HepG2 (cell line): ENCODE results near the gene ERF. TPM values are rescaled to one million over a fixed set of nuclear protein-coding genes. Genes with fewer than 3 reads are reported as not detected.
A peak's percentile ranks its signal among the peaks of the same experiment; 100 is the strongest.

Source experiments
- HOXA3 ChIP-seq: sonication (generic); formaldehyde crosslinking; IDR thresholded peaks from 2 replicates; pipeline ENCODE4 v1.5.0; 2020; ENCODE audit warnings: missing genetic modification reagents
- JUN ChIP-seq: sonication (generic); formaldehyde crosslinking; IDR thresholded peaks from 2 replicates; pipeline ENCODE4 v1.4.0; 2020; ENCODE audit warnings: mild to moderate bottlenecking, missing genetic modification reagents
- MEIS2 ChIP-seq: sonication (generic); formaldehyde crosslinking; IDR thresholded peaks from 2 replicates; pipeline ENCODE4 v1.9.0; 2021; ENCODE audit warnings: mild to moderate bottlenecking, missing genetic modification reagents
- NCOA5 ChIP-seq: sonication (generic); formaldehyde crosslinking; IDR thresholded peaks from 2 replicates; pipeline ENCODE4 v1.4.0; 2020; ENCODE audit warnings: missing genetic modification reagents
- SMC3 ChIP-seq: IDR thresholded peaks from 2 replicates; pipeline ENCODE4 v1.6.1; 2011; ENCODE audit warnings: low read length, improper control_type of control experiment
- SMYD3 ChIP-seq: sonication (generic); formaldehyde crosslinking; IDR thresholded peaks from 2 replicates; pipeline ENCODE4 v1.8.1; 2023; ENCODE audit warnings: mild to moderate bottlenecking, missing genetic modification reagents
- SP4 ChIP-seq: sonication (generic); formaldehyde crosslinking; IDR thresholded peaks from 2 replicates; pipeline ENCODE4 v1.8.1; 2023; ENCODE audit warnings: mild to moderate bottlenecking, missing genetic modification reagents
- SRF ChIP-seq: IDR thresholded peaks from 2 replicates; pipeline ENCODE4 v1.6.1; 2011; ENCODE audit warnings: mild to moderate bottlenecking, low read depth, low read length, moderate library complexity
- SUZ12 ChIP-seq: fragments of 150-350 bp; IDR thresholded peaks from 2 replicates; pipeline ENCODE4 v1.6.1; 2014; ENCODE audit warnings: low read depth, low read length
- TEAD2 ChIP-seq: sonication (generic); formaldehyde crosslinking; IDR thresholded peaks from 2 replicates; pipeline ENCODE4 v1.9.0; 2021; ENCODE audit warnings: missing genetic modification reagents
- ZNF768 ChIP-seq: sonication (generic); formaldehyde crosslinking; IDR thresholded peaks from 2 replicates; pipeline ENCODE4 v1.4.0; 2020; ENCODE audit warnings: missing genetic modification reagents
- polyA plus RNA-seq, 8 experiments: library from polyadenylated mRNA; depleted of rRNA in 3 of 8; stranded (reverse) in 7 of 8; unstranded in 1 of 8; fragments of >200 nt; fragmentation: Illumina TruSeq in 4 of 8; extraction: Trizol in 4 of 8; gene quantifications; 2 replicates each; pipeline versions ENCODE4 v1.2.1 to v1.2.3, GENCODE V29; 2011 to 2016; ENCODE audit warnings: low read depth in 4 of 8, missing spikeins in 1 of 8, mixed read lengths in 1 of 8; ENCODE audit not compliant: insufficient read depth in 1 of 8
- total RNA-seq, 5 experiments: library from RNA; depleted of rRNA; stranded (reverse); fragments of >200 nt; fragmentation: Illumina TruSeq; extraction: Trizol; gene quantifications; 2 replicates each; pipeline ENCODE4 v1.2.3, GENCODE V29; 2016; ENCODE audit warnings: low read depth in 1 of 5
- TF ChIP-seq, protein P1 (sequence below): sonication (generic); formaldehyde crosslinking; IDR thresholded peaks from one replicate; pipeline ENCODE4 v1.5.1; 2020; ENCODE audit warnings: mild to moderate bottlenecking, missing genetic modification reagents; ENCODE audit errors: not compliant biosample characterization
- TF ChIP-seq, protein P2 (sequence below), 2 experiments: fragments of 450-650 bp in 1 of 2; sonication (generic) in 1 of 2; formaldehyde crosslinking; IDR thresholded peaks; 2 replicates each; pipeline versions ENCODE4 v1.5.0 to v1.8.0; 2020 to 2022; ENCODE audit warnings: mild to moderate bottlenecking in 1 of 2, missing genetic modification reagents in 1 of 2
- TF ChIP-seq, protein P3 (sequence below): sonication (generic); formaldehyde crosslinking; IDR thresholded peaks from 2 replicates; pipeline ENCODE4 v1.4.0; 2020; ENCODE audit warnings: missing genetic modification reagents
- TF ChIP-seq, protein P4 (sequence below): sonication (generic); formaldehyde crosslinking; IDR thresholded peaks from 2 replicates; pipeline ENCODE4 v1.8.1; 2023; ENCODE audit warnings: mild to moderate bottlenecking, missing genetic modification reagents

The ERF gene
- total and polyA plus RNA-seq, 2 of the 13 experiments (the other 11 are each of a cell fraction or from before 2014, with no cell fraction given) = 67.1 to 69.9 TPM

DNA sequence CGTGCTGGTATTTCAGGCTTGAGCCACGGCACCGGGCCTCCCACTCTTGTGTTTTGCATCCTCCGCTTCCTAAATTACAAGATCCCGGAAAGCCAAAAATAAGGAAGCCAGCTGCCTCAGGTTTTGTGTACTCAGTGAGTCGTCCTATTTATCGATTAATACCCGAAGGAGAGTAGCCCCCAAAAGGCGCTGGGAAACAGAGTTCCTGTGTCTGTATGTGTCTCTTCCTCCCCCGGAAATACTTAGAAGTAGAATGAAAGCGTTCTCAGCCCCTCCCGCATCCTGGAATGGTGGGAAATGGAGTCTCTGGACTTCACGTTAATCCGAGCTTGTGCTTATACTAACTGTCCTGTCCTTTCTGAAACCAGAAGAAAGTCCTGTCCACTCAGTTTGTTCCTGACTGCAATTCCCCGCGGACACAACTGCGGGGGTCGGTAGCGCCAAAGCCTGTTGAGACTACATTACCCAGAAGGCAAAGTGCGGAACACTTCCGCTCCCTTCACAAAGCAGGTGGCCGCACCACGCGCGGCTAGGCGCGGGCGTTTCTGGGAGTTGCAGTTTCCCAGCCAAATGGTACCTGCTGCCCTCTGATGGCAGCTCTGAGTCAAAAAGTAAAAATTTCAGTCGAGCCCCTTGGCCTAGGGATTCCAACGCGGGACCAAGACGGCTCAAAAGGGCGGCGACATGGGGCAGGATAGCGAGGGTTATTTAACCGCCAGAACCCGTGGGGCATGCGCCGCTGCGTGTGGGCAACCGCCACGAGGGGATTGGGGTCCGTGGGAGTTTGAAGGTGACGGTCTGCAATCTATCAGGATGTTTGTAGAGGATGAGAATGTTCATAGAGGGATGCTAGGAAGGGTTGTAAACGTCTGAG, 10.3 kb downstream of the ERF start (continued):
- TF ChIP-seq, protein P1, sequence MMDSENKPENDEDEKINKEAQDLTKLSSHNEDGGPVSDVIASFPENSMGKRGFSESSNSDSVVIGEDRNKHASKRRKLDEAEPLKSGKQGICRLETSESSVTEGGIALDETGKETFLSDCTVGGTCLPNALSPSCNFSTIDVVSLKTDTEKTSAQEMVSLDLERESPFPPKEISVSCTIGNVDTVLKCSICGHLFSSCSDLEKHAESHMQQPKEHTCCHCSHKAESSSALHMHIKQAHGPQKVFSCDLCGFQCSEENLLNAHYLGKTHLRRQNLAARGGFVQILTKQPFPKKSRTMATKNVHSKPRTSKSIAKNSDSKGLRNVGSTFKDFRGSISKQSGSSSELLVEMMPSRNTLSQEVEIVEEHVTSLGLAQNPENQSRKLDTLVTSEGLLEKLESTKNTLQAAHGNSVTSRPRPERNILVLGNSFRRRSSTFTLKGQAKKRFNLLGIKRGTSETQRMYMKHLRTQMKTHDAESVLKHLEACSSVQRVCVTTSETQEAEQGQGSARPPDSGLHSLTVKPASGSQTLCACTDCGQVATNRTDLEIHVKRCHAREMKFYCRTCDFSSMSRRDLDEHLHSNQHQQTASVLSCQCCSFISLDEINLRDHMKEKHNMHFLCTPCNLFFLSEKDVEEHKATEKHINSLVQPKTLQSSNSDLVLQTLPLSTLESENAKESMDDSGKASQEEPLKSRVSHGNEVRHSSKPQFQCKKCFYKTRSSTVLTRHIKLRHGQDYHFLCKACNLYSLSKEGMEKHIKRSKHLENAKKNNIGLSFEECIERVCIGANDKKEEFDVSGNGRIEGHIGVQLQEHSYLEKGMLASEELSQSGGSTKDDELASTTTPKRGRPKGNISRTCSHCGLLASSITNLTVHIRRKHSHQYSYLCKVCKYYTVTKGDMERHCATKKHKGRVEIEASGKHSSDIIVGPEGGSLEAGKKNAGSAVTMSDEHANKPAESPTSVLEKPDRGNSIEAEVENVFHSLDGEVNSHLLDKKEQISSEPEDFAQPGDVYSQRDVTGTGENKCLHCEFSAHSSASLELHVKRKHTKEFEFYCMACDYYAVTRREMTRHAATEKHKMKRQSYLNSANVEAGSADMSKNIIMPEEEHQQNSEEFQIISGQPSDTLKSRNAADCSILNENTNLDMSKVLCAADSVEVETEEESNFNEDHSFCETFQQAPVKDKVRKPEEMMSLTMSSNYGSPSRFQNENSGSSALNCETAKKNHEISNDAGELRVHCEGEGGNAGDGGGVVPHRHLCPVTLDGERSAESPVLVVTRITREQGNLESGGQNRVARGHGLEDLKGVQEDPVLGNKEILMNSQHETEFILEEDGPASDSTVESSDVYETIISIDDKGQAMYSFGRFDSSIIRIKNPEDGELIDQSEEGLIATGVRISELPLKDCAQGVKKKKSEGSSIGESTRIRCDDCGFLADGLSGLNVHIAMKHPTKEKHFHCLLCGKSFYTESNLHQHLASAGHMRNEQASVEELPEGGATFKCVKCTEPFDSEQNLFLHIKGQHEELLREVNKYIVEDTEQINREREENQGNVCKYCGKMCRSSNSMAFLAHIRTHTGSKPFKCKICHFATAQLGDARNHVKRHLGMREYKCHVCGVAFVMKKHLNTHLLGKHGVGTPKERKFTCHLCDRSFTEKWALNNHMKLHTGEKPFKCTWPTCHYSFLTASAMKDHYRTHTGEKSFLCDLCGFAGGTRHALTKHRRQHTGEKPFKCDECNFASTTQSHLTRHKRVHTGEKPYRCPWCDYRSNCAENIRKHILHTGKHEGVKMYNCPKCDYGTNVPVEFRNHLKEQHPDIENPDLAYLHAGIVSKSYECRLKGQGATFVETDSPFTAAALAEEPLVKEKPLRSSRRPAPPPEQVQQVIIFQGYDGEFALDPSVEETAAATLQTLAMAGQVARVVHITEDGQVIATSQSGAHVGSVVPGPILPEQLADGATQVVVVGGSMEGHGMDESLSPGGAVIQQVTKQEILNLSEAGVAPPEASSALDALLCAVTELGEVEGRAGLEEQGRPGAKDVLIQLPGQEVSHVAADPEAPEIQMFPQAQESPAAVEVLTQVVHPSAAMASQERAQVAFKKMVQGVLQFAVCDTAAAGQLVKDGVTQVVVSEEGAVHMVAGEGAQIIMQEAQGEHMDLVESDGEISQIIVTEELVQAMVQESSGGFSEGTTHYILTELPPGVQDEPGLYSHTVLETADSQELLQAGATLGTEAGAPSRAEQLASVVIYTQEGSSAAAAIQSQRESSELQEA = no peak
- TF ChIP-seq SUZ12 (peak; percentile 95), SRF (0 out of 2 replicates have a peak, but pooled peaks have one; percentile 57), SMC3 (peak; percentile 8; the same call in 1 of the 2 replicates), TEAD2 (CRISPR knock-in tag) (no peak), JUN (CRISPR knock-in tag) (peak; percentile 30; the same call in 1 of the 2 replicates), MEIS2 (CRISPR knock-in tag) (peak; percentile 57), SP4 (CRISPR knock-in tag) (0 out of 2 replicates have a peak, but pooled peaks have one; percentile 61), NCOA5 (CRISPR knock-in tag) (no peak), SMYD3 (0 out of 2 replicates have a peak, but pooled peaks have one; percentile 31), HOXA3 (peak; percentile 68; the same call in 1 of the 2 replicates), ZNF768 (CRISPR knock-in tag) (0 out of 2 replicates have a peak, but pooled peaks have one; percentile 12)
- TF ChIP-seq, protein P2, sequence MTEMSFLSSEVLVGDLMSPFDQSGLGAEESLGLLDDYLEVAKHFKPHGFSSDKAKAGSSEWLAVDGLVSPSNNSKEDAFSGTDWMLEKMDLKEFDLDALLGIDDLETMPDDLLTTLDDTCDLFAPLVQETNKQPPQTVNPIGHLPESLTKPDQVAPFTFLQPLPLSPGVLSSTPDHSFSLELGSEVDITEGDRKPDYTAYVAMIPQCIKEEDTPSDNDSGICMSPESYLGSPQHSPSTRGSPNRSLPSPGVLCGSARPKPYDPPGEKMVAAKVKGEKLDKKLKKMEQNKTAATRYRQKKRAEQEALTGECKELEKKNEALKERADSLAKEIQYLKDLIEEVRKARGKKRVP (CRISPR knock-in tag; IDR thresholded peaks at IDR 0.05) = 0 out of 4 replicates have a peak, but pooled peaks of 1 of the 2 experiments have one; percentile 24
- TF ChIP-seq, protein P3, sequence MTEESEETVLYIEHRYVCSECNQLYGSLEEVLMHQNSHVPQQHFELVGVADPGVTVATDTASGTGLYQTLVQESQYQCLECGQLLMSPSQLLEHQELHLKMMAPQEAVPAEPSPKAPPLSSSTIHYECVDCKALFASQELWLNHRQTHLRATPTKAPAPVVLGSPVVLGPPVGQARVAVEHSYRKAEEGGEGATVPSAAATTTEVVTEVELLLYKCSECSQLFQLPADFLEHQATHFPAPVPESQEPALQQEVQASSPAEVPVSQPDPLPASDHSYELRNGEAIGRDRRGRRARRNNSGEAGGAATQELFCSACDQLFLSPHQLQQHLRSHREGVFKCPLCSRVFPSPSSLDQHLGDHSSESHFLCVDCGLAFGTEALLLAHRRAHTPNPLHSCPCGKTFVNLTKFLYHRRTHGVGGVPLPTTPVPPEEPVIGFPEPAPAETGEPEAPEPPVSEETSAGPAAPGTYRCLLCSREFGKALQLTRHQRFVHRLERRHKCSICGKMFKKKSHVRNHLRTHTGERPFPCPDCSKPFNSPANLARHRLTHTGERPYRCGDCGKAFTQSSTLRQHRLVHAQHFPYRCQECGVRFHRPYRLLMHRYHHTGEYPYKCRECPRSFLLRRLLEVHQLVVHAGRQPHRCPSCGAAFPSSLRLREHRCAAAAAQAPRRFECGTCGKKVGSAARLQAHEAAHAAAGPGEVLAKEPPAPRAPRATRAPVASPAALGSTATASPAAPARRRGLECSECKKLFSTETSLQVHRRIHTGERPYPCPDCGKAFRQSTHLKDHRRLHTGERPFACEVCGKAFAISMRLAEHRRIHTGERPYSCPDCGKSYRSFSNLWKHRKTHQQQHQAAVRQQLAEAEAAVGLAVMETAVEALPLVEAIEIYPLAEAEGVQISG (CRISPR knock-in tag) = peak; percentile 96
- TF ChIP-seq, protein P4, sequence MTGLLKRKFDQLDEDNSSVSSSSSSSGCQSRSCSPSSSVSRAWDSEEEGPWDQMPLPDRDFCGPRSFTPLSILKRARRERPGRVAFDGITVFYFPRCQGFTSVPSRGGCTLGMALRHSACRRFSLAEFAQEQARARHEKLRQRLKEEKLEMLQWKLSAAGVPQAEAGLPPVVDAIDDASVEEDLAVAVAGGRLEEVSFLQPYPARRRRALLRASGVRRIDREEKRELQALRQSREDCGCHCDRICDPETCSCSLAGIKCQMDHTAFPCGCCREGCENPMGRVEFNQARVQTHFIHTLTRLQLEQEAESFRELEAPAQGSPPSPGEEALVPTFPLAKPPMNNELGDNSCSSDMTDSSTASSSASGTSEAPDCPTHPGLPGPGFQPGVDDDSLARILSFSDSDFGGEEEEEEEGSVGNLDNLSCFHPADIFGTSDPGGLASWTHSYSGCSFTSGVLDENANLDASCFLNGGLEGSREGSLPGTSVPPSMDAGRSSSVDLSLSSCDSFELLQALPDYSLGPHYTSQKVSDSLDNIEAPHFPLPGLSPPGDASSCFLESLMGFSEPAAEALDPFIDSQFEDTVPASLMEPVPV (CRISPR knock-in tag) = peak; percentile 52; the same call in 1 of the 2 replicates
